Activated B cell treated with CpG ODN at 0.5 μM for 24 hours (primary cell): ENCODE data around the gene PRKCQ. TPM values are rescaled to one million over a fixed set of nuclear protein-coding genes. Genes with fewer than 3 reads are reported as not detected.

Experiments used
- ATAC-seq: fragments of 200-7000 bp; cut with Tn5 transposase; one replicate; pipeline ENCODE4 v1.10.0; 2021; ENCODE audit warnings: low read depth, mild to moderate bottlenecking, moderate library complexity
- CTCF ChIA-PET: fragments of 350-600 bp; sonication (Branson Sonifier 250); formaldehyde crosslinking; loops from one replicate; lab custom pipeline; 2021; ENCODE audit warnings: antibody characterized with exemption; lab: Charles Lee
- POLR2A ChIA-PET: fragments of 350-600 bp; sonication (Branson Sonifier 250); formaldehyde crosslinking; loops from one replicate; lab custom pipeline; 2021; ENCODE audit warnings: antibody characterized with exemption; lab: Charles Lee
- DNase-seq: peaks from one replicate; pipeline ENCODE4 v3.0.0; 2022
- H3K27ac Mint-ChIP-seq: one replicate; pipeline ENCODE4 v1.8.0; 2020; ENCODE audit warnings: mixed read lengths
- H3K27me3 Mint-ChIP-seq: one replicate; pipeline ENCODE4 v1.8.0; 2021; ENCODE audit warnings: mixed read lengths
- H3K36me3 Mint-ChIP-seq: one replicate; pipeline ENCODE4 v1.8.0; 2021; ENCODE audit warnings: low read depth, mixed read lengths
- H3K4me1 Mint-ChIP-seq: one replicate; pipeline ENCODE4 v1.8.0; 2021; ENCODE audit warnings: mixed read lengths
- H3K4me3 Mint-ChIP-seq: one replicate; pipeline ENCODE4 v1.8.0; 2020; ENCODE audit warnings: mild to moderate bottlenecking, mixed read lengths
- H3K9me3 Mint-ChIP-seq: one replicate; pipeline ENCODE4 v1.8.0; 2020; ENCODE audit warnings: mixed read lengths
- CTCF ChIP-seq: fragments of 200-600 bp; IDR thresholded peaks from one replicate; pipeline ENCODE4 v1.8.0; 2022; ENCODE audit warnings: antibody characterized with exemption, mild to moderate bottlenecking
- intact Hi-C: fragments of 100-400 bp; cut with micrococcal nuclease; formaldehyde crosslinking; loops from one replicate; pipeline ENCODE4 v1.15.1; 2024
- total RNA-seq: library from RNA; stranded (reverse); gene quantifications from 2 replicates; pipeline ENCODE4 v1.2.3, GENCODE V29; 2022

The PRKCQ gene
- total RNA-seq, 1 donor from 2014 or later = 0.11 TPM

GRCh38 chr10:6564367-6564766, 15.7 kb downstream of the PRKCQ start:
- no peak for TF ChIP-seq CTCF
- ChIA-PET POLR2A (no interaction called here), CTCF (no interaction called here)
- ATAC-seq (no peak), DNase-seq (no peak)
- Mint-ChIP-seq H3K4me3 (no peak overlapping the region), H3K9me3 (no peaks in the 10 kb centered on the region), H3K4me1 (no peaks in the 10 kb centered on the region), H3K27me3 (peaks cover 28% of the 10 kb centered on the region), H3K27ac (no peak overlapping the region), H3K36me3 (no peaks in the 10 kb centered on the region)
- intact Hi-C loops = no loop called here

GRCh38 chr10:6563731-6564130, 16.3 kb downstream of the PRKCQ start:
- Mint-ChIP-seq H3K27ac (no peak overlapping the region), H3K4me3 (no peak overlapping the region), H3K27me3 (peaks cover 28% of the 10 kb centered on the region), H3K36me3 (no peaks in the 10 kb centered on the region), H3K4me1 (no peaks in the 10 kb centered on the region), H3K9me3 (no peaks in the 10 kb centered on the region)
- no peak for TF ChIP-seq CTCF
- POLR2A ChIA-PET = no interaction called here
- ATAC-seq = no peak
- intact Hi-C loops = no loop called here
- DNase-seq = no peak
- CTCF ChIA-PET = no interaction called here

- intact Hi-C loops = no loop called here
- no peak for DNase-seq
- no peaks in the 10 kb centered on the region for H3K9me3 Mint-ChIP-seq
- H3K4me1 Mint-ChIP-seq = no peaks in the 10 kb centered on the region
- H3K27ac Mint-ChIP-seq = no peak overlapping the region
- POLR2A ChIA-PET = no interaction called here
- no peaks in the 10 kb centered on the region for H3K36me3 Mint-ChIP-seq
- peaks cover 33% of the 10 kb centered on the region for H3K27me3 Mint-ChIP-seq
- TF ChIP-seq CTCF = no peak
- no peak for ATAC-seq
- CTCF ChIA-PET = no interaction called here
- H3K4me3 Mint-ChIP-seq = no peak overlapping the region
These were observed 17.0 kb downstream of the PRKCQ start for GRCh38 chr10:6563075-6563474.

GRCh38 chr10:6562221-6562620, 17.9 kb downstream of the PRKCQ start:
- ATAC-seq (no peak), DNase-seq (no peak)
- Mint-ChIP-seq H3K4me1 (no peaks in the 10 kb centered on the region), H3K27me3 (peaks cover 33% of the 10 kb centered on the region), H3K27ac (no peak overlapping the region), H3K9me3 (no peaks in the 10 kb centered on the region), H3K36me3 (no peaks in the 10 kb centered on the region), H3K4me3 (no peak overlapping the region)
- POLR2A ChIA-PET = no interaction called here
- CTCF ChIA-PET = no interaction called here
- intact Hi-C loops = no loop called here
- no peak for TF ChIP-seq CTCF

- intact Hi-C loops = no loop called here
- H3K4me3 Mint-ChIP-seq = no peak overlapping the region
- ChIA-PET CTCF (no interaction called here), POLR2A (no interaction called here)
- no peak for DNase-seq
- peaks cover 30% of the 10 kb centered on the region for H3K27me3 Mint-ChIP-seq
- no peak overlapping the region for H3K27ac Mint-ChIP-seq
- no peak for ATAC-seq
- H3K9me3 Mint-ChIP-seq = no peaks in the 10 kb centered on the region
- no peaks in the 10 kb centered on the region for H3K36me3 Mint-ChIP-seq
- no peak for TF ChIP-seq CTCF
- no peaks in the 10 kb centered on the region for H3K4me1 Mint-ChIP-seq
These were observed 18.5 kb downstream of the PRKCQ start for GRCh38 chr10:6561552-6561951.
